Glomerular visceral epithelial cell (primary cell): Measurements from ENCODE around the gene HS3ST6.
"Not testable (repeated sequence)": the region's sequence is repeated elsewhere in the genome, so short reads cannot be mapped to it uniquely, and the experiment has no call there.

ENCODE experiments used
- DNase-seq: peaks from one replicate; pipeline ENCODE4 v3.0.0-alpha.2; 2016; ENCODE audit errors: extremely low spot score

HS3ST6 gene

DNA sequence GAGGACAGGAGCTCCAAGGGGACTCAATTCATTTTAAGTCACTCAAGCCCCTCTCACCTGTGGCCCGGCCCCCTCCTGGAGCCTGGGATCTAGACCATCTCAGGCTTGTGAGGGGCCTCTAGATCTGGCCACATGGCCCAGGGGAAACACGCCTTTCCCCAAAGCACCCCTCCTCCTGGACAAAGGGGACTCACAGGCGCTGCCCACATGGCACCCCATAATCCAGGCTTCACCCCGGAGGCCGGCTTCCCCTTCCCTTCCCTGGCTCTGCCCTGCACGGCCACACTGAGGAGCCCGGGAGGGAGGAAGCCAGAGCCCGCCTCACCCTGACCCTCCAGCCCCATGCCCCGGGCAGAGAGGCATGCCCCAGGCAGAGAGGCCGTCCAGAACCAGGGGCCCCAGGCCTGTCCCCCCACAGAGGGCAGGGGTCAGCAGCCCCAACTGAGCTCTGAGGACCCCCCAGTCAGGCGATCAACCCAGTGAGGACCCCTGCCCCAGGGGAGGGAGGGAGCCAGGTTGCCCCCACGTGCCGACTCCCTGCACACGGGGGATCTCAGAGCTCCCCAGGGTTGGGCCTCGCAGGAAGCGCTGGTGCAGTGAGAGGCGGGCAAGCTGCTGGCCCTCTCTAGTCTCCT lies 10.9 kb downstream of the HS3ST6 start:
- no peak for DNase-seq

DNA sequence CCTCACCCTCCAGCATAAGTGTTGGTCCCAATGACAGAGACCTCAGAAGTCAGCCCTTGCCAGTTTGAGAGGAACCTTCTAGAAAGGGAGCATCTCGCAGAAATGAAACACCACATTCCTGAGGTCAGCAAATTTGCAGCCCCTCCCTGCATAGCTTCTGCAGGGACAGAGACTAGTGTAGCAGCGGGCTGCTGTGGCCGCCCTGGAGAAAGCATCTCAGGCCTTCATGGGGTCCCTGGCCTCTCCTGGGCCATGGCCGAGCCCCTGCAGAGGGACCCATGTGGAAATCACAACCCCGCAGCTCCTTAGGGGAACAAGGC lies 11.4 kb downstream of the HS3ST6 start:
- DNase-seq: no peak

DNA sequence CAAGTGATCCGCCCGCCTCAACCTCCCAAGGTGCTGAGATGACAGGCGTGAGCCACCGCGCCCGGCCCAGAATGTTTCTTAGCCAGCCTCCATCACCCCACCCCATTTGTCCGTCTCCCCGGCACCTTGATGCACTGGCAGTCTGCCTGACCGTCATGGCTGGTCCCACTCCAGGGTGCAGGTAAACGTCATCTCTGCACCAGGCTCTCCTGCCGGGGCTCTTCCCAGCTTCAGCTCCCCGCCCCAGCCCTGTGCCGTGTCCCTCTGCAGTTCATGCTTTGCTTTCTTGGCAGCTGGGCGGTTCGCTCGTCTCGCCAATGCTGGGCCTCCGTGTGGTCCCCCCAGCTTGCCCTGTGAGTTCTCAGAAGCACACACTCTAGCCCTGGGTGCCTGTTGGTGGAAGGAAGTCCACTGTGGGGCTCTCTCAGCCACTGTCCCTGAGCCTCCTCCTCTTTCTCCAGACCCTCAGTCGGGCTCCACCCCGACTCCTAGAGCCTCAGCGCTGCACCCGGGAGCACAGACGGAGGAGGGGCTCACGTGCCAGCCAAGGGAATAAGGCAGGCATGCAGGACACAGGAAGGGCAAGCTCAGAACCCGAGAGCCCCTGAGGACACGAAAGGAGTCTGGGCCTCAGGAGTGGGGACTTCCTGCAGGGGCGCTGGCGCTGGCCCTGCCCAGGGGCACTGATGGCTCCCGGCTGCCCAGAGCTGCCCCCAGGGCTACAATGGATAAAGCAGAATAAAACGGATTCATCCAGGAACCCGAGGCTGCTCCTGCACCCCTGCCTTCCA lies 12.0 kb downstream of the HS3ST6 start:
- no peak for DNase-seq

DNA sequence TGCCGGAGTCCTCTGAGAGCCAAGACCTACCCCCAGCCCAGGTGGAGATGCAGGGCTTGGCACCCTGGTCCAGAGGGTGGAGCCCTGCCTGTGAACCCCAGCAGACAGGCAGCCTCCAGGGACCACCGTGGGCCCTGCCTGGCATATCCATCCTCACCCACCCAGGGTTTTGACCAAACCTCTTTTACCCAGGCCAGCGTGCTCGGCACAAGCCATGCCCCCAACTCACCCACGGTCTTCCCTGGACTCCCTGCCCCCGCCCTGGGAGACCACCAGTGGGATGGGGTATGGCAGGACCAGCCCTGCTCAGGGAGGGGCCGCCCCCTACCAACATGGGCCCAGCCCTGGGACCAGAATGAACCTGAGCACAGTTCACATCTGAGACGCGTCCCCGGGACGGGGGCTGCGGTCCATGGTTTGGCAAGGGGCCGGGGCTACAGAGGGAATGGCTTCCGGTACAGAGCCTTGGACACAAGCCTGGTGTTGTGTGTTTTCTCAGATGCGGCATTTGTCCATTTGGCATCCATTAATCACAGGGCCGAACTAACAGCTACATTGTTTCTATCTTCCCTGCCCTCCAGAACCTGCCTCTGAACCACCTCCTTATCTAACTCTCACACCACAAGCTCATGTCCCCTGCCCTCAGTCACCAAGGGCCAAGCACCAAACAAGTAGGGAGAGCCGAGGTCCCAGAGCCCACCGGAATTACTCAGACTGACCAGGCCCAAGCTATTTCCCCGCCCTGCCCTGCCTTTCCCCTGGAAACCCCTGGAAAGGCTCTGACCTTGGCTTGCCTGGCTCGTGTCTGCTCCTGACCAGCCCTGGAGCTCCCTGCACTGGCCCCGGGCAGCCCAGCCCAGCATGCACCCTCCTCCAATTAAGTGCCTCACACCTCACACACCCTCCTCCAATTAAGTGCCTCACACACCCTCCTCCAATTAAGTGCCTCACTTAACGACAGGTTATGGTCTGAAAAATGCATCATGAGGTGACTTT lies 14.1 kb downstream of the HS3ST6 start:
- no peak for DNase-seq

DNA sequence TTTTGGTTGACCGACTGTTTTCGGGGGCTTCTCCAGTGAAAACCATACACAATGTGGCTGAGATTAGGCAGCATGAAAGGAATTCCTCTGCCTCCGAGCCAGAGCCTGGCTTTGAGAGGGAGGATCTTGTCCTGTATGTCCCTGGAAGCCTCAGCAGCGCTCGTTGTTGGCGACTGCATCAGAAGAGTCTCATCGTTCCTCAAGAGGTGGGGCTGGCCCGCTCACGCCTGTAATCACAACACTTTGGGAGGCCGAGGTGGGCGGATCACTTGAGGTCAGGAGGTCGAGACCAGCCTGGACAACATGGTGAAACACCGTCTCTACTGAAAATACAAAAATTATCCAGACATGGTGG lies 15.0 kb downstream of the HS3ST6 start:
- DNase-seq: no peak

DNA sequence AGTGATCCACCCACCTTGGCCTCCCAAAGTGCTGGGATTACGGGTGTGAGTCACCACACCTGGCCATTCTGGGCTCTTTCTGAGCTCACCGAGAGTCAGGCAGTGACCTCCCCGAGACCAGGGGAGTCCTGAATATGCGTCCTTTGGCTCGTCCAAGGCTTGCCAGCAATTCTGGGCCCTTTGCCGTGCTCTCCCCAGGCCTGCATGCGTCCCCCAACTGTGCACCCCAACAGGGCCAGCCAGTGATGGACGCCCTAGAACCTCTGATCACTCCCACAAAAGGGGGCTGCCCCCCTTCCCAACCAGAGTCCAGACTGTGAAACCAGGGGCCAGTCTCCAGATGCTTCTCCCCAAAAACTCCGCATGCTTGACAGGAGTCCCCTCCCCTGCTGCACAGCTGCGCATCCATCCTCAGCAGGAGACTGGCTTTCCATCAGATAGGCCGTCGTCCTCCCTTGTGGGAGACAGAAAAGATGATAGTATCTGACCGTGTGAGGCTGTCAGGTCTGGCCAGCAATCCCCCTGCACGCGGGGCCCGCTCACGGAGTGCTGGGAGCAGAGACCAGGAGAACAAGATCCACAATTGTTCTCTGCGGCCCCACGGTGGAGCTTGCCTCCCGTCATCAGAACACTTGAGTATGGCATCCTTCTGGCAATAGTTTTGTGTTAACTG lies 15.5 kb downstream of the HS3ST6 start:
- no peak for DNase-seq

DNA sequence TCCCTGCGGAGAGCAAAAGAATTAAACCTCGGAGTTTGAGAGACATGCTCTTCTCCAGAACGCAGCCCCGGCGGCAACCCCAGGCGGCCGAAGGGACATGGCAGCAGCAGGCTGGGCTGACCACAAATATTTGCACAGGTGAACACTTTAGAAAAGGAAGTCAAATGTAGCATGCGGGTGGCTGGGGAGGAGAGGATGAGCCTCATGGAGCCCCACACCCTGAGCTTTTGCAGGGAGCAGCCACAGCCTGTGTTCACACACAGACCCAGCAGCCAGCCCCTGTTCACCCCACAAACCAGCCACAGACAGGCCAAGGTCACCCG lies 17.8 kb downstream of the HS3ST6 start:
- no peak for DNase-seq

DNA sequence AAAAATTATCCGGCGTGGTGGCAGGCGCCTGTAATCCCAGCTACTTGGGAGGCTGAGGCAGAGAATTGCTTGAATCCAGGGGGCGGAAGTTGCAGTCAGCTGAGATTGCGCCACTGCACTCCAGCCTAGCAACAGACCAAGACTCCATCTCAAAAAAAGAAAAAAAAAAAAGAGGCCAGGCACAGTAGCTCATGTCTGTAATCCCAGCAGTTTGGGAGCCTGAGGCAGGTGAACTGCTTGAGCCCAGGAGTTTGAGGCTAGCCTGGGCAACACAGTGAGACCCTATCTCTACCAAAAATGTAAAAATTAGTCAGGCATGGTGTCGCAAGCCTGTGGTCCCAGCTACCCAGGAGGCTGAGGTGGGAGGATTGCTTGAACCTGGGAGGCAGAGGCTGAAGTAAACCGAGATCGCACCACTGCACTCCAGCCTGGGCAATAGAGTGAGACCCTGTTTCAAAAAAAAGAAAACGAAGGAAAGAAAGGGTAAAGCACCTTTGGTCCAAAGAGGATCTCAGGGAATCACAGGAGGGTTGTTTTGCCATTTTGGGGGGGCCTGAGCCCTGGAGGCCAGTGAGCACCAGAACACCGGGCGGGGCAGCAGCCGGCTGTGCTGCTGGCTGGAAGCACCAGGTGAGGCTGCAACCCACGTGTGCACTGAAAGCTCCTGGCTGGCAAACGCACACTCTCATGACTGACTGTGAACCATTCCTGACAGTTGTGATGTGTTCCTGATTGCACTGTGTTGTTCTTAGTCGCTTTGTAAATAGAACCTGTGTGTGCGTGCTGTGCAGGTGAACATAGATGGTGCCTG lies 18.4 kb downstream of the HS3ST6 start:
- DNase-seq: no peak

DNA sequence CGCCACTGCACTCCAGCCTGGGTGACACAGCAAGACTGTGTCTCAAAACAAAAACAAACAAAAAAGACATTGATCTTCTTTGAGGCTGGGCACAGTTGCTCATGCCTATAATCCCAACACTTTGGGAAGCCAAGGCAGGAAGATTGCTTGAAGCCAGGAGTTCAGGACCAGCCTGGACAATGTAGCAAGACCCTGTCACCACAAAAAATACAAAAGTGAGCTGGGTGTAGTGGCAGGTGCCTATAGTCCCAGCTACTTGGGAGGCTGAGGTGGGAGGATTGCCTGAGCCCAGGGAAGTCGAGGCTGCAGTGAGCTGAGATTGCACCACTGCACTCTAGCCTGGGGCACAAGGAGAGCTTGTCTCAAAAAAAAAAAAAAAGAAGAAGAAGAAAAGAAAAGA lies 20.5 kb downstream of the HS3ST6 start:
- not testable (repeated sequence) for DNase-seq

DNA sequence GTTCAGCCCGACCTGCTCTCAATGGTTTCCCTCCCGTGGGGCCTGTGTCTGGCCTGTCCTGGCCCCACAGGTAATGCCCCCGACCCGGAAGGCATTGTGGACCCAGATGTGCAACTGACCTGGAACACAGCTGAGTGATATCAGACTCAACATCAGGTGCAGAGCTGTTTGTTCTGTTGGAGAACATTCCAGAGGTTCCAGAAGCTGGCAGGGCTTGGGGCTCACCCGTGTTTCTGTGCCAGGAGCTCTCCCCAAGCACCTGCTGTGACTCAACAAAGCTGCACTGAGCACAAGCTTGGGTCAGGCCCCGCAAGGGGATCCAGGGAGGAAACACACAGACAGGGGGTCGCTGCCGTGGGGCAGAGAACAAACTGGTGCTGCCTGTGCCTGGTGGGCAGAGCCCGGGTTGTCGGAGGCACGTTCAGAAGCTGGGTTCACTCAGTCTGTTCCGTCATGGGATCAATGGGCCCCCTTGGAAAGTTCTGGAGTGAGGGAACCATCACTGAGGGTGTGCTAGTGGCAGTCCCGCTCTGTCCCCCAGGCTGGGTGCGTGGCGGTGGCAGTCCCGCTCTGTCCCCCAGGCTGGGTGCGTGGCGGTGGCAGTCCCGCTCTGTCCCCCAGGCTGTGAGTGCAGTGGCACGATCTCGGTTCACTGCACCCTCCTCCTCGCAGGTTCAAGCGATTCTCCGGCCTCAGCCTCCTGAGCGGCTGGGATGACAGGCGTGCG lies 22.1 kb downstream of the HS3ST6 start:
- no peak for DNase-seq

DNA sequence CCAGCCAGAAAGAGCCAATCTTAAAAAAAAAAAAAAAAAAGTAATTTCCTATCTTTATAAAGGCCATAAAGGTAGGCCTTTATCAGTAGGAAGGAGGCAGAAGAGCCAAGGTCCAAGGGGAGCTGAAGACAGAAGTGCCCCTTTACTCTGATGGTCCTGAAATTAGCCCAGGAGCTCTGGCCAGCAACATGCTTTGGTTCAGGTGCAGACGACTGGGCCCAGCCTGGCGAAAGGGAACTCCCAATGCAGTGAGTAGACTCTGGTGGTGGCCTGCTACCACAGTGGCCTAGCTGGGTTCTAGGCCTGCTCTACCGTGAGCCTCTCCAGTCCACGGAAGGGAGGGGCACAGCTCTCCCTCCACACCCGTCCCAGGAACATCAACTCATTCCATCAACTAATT lies 23.1 kb downstream of the HS3ST6 start:
- DNase-seq: no peak

DNA sequence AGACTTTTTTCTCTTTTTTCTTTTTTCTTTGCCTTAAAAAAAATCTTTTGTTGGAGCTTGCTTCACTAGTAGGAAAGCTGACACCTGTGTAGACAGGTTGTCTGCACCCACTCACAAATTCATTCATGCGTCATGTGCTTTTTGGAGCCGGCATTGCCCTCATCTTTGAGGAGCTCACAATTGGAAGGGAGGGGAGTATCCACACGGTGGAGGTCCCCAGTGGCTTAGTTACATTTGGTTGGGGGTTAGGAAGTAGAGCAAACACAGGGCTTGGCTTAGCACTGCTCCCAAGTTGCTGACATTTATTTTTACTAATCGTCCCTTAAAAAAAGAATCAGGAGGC lies 27.5 kb downstream of the HS3ST6 start:
- DNase-seq: no peak

DNA sequence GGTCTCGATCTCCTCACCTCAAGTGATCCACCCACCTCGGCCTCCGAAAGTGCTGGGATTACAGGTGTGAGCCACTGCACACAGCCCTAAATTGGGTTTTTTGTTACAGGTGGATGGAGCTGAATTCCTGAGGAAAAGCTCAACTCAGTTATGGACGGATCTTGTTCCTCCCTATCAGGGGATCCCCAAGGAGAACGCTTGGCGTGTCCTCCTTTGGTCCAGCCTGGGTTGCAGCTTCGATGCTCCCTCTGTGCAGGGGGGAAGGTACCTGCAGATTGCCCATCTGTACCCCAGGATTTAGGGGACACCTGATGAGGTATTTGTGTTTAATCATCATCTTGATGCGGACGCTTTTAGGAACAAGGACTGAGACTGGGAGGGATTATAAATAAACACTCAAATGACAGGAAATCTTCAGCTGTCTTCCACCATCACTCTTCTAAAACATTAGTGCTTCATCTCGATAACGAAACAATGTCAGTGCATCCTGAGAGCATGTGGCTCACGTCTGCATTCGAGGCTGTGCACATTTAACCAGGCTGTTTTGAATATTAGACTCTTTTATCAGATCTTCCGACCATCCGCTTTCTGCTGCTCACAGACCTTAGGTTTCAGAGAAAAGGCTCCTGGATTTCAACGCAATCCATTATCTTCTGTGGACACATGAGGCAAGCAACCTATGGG lies 28.0 kb downstream of the HS3ST6 start:
- DNase-seq: no peak

DNA sequence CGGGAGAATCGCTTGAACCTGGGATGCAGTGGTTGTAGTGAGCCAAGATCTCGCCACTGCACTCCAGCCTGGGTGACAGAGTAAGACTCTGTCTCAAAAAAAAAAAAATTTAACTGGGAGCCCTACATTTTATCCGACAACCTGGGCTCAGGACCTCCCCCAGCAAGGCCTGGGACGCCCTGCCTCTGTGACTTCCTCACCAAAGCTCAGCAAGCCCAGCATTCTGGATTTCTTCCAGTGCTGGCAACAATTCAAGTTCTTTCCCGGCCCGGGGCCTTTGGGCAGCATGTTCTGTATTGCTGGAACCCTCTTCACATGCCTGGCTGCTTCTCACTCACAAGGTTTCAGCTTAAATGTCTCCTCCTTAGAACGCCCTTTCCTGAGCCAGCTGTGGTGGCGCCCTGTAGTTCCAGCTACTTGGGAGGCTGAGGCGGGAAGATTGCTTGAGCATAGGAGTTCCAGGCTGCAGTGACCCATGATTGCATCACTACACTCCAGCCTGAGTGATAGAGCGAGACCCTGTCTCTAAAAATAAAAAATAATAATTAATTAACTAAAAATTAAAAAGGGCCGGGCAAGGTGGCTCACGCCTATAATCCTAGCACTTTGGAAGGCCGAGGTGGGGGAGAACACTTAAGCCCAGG lies 30.4 kb downstream of the HS3ST6 start:
- DNase-seq: no peak

DNA sequence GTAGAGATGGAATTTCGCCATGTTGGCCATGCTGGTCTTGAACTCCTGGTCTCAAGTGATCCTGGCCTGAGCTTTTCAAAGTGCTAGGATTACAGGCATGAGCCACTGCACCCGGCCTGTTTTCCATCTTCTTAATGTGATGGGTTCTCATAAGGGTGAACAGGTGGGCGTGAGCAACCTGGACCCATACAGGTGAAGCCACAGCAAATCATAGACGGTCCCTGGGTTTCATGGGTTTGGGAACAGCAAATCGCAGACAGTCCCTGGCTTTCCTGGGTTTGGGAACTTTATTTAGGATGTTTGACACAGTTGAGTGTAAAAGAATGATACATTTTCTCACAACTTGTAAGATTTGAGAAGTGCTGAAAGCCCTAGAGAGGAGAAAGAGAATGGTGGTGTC lies 33.3 kb downstream of the HS3ST6 start:
- DNase-seq: no peak

DNA sequence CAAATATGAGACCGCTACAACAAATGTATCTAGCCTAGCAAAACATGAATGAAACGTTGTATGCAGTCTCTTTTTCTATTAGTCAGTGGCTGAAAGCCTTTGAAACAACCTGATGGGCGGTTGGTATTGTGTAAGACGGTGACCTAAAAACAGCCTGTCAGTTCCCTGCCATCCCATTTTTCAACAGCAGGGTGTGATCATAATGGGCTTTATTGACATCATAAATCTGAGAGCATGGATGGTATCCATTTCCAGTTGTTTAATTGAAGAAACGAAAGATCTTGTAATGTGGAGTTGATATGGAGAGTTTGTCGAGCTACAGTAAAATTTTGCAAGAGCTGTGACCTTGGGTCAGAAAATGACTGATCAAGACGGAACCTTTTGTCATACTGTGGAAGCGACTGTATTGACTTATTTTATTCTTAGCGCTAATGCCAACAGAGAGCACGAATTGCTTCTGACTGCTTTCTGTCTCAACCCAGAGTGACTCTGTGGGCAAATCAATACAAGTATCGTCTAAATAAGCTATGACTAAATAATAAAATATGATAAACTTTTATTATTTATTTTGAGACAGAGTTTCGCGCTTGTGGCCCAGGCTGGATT lies 34.0 kb downstream of the HS3ST6 start:
- no peak for DNase-seq

DNA sequence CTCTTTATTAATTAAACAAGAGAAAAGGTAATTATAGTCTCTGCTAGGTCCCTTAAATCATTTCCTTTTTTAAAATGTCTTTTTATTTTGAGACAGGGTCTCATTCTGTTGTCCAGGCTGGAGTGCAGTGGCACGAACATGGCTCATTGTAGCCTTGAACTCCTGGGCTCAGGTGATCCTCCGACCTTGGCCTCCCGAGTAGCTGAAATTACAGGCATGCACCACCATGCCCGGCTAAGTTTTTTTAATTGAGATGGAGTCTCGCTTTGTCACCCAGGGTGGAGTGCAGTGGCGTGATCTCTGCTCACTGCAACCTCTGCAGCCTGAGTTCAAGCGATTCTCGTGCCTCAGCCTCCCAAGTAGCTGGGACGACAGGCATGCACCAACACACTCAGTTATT lies 37.0 kb downstream of the HS3ST6 start:
- not testable (repeated sequence) for DNase-seq

DNA sequence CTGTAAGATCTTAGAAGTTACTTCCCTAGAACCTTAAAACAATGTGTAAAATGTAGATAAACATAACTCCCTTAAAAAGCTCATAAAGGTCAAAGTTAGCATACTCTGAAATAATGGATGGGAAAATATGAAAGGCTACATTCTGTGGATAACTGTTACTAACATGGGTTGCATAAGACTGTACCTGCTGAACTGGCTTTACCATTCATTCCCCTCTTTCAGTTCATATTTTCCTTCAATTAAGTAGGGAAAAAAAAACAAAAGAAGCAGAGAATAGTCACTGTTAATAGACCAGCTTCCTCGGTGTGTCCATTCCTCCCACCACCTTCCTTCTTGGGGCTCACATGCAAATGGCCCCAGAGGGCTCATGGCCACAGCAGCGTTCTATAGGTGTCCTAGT lies 38.7 kb downstream of the HS3ST6 start:
- DNase-seq: no peak

DNA sequence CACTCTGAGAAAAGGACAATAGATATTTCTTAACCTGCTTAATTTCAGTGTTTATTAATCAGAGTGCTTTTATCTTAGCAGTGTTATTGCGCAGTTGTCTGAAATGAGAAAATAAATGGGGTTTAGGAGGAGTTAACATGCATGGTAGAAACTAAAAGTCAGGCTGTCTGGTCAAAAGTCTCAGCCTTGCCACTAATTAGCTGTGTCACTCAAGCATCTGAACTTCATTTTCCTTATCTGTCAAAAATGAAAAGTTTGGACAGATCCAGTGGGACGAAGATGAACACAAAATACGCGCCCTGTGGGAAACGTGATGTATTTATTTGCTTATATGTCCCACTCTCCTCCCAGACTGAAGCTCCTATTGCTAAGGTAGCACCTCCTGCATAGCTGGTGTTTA lies 40.0 kb downstream of the HS3ST6 start:
- no peak for DNase-seq
